HG03097 (cell line): ENCODE data around the gene LAMA2.
"Not testable (repeated sequence)": the region's sequence is repeated elsewhere in the genome, so short reads cannot be mapped to it uniquely, and the experiment has no call there.

Experiments used
- ATAC-seq: cut with Tn5 transposase; IDR thresholded peaks from one replicate; pipeline ENCODE4 v1.9.1; 2021; ENCODE audit not compliant: unreplicated experiment, low FRiP score

LAMA2 gene

DNA sequence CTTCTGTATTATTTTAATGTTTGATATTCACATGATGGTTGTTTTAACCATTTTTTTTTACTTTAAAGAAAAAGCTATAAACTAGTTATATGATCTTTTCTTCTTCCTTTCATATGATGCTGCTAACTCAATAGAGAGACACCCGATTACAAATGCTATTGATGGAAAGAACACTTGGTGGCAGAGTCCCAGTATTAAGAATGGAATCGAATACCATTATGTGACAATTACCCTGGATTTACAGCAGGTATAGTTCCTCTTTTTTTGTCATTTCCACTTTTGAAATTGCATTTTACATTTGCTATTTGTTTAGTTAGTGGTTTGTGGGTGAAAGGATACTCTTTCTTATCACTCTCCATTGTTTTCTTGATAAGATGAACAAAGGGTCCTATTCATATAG is 176.7 kb downstream of the LAMA2 start:
- no peak for ATAC-seq

DNA sequence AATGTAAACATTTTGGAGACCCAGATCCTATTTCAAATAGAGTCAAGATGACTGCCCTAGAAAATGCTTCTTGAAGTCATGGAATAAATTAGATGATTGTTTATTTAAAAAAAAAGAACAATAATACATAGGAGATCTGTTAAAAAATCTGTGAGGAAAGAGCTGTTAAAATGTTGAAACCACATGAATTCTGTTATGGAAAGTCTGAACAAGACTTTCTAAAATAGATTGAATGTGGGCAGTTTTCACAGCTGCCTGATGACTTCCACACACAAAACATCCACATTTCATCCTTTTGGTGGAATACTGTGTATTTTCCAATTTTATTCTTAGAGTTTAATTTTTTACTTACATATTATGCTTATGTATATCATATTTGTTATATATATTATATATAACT is 186.1 kb downstream of the LAMA2 start:
- ATAC-seq: no peak

- ATAC-seq: no peak
Observed at GRCh38 chr6:129073051-129073450, 190.1 kb downstream of the LAMA2 start.

DNA sequence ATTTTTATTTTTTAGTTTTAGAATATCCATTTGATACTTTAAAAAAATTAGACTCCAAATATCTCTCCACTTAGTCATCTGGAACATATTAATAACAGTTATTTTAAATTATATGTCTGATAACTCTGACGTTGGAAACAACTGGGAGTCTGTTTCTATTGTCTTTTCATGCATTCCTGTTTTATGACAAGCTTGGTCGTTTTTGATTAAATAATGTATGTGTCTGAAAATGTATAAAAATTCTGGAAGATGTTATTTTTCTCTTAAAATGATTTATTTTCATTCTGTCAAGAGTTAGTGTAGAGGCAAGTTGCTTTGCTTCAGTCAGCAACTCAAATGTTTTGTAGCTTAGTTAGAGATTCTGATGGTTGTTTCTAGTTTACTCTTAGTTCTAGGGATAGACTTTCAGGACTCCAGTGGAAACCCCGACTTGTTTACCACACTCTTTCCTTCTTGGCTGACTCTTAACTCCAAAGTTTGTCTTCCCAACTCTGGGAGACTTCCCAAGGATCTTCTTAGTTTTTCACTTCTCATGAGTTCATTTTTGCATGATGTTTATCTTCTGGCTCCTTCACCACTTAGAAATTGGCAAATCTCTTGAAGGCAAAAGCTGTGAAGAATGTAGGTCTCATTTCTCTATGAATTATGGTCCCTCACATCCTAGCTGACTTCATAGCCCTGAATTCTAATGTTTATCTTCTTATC is 190.9 kb downstream of the LAMA2 start:
- ATAC-seq: no peak

DNA sequence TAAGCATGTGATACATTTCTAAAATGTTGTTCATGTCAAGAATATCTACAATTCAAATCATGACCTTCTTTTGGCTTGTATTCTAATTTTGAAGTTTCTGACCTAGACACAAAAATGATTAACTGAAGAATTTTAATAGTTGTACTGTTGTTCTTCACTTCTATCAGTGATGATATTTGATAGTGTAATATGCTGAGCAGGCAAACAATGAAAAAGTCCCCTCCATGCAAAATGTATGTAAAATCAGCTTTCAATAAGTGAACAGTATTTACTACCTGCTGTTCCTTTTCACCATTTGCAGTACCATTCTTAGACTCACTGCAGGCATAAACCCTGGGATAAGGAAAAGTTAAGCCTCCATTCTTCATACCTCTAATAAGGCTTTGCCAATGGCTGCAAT is 201.5 kb downstream of the LAMA2 start:
- ATAC-seq: no peak

DNA sequence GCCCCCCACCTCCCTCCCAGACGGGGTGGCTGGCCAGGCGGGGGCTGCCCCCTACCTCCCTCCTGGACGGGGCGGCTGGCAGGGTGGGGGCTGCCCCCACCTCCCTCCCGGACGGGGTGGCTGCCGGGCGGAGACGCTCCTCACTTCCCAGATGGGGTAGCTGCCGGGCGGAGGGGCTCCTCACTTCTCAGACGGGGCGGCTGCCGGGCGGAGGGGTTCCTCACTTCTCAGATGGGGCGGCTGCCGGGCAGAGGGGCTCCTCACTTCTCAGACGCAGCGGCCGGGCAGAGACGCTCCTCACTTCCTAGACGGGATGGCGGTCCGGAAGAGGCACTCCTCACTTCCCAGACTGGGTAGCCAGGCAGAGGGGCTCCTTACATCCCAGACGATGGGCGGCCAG is 205.5 kb downstream of the LAMA2 start:
- ATAC-seq: not testable (repeated sequence)

DNA sequence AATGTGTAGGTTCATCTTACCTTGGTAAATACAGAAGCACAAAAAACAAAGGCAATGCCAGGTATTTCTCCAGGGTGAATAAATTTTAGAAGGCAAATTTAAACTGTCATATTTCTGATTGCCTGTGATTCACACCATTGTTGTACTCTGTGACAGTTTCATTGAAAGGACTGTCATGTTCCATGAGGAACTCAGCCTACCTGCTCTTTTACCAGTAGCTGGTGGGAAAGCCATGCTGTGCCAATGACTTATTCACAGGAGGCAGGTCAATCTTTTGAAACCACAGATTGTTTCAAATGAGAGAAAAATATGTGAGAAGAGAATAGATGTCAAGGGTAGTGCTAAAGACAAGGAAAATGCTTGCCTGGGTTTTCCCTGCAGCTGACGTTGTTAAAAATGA is 206.4 kb downstream of the LAMA2 start:
- no peak for ATAC-seq

GRCh38 chr6:129094147-129094546 is 211.2 kb downstream of the LAMA2 start:
- no peak for ATAC-seq

DNA sequence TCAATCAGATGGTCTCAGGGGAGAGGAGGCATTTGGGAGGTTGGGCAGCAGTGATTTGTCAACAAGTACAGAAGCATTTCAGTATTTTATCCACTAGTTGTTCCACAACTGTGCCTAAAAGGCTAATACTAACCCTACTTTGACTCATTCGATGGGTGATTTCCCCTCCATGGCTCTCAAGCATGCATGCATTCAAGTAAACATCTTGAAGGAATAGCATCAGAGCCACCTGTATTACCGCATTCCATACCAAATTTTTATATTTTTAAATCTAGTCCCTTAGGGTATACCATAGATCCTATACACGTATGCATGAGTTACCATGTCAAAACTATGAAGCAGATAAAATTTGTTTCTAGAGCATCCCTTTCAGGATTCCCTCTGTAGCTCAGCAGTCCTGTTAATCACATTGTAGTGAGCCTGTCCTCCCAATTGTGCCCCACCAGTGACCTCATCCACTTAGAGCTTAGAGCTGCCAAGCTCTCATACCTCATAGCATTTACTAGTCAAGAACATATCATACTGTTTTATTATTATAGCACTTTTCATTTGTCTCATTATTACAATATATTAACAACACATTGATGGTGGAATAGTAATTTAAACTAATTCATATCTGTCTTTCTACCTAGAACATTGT is 213.8 kb downstream of the LAMA2 start:
- no peak for ATAC-seq

GRCh38 chr6:129098061-129098553 is 215.2 kb downstream of the LAMA2 start:
- no peak for ATAC-seq

DNA sequence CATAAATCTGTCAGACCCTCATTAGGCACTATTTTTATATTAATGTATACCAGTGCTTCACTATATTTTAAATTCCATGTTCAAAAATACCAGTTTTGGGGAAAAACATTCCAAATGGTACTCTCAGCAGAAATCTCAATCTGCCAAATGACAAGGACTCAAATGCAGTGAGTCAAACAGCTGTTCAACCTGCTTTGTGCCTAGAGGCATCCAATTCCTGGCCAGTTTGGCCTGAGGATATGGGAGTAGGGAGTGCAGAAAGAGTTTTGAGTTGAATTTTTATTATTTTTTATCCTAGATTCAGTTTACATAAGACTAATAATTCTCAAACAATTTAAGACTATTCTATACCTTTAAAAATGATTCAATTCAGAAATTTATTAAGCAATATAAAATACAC is 216.8 kb downstream of the LAMA2 start:
- ATAC-seq: no peak

DNA sequence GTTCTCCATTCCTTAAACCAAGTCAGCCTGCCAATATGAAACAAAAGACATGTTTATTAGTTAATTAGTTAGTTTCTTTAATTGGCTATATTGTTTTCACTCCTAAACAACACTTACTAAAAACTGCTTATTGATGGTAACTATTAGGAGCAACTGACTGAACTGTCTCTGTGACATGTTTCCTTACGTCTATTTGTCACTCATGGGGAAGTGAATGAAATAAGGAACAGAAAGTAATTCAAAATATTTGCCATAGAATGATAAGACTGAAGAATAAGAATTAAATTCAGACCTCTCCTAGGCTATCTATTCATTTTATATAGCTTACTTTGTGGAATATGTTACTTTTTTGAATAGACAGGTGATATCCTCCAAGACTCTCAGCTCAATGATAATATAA is 217.2 kb downstream of the LAMA2 start:
- no peak for ATAC-seq

GRCh38 chr6:129102741-129103140 is 219.8 kb downstream of the LAMA2 start:
- no peak for ATAC-seq

DNA sequence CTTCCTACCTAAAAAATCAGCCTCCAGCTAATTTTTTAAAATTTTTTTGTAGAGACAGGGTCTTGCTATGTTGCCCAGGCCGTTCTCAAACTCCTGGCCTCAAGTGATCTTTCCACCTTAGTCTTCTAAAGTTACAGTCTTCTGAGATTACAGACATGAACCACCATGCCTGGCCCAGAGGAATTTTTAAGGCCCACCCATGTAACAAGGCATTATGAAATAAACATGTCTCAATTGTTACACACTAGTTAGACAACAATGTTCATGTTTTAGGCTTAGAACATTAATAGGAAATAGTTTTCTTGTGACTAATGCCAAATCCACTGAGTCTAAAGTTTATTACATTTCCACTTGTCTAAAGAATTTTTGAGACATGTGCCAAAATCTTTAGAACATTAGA is 221.2 kb downstream of the LAMA2 start:
- no peak for ATAC-seq

DNA sequence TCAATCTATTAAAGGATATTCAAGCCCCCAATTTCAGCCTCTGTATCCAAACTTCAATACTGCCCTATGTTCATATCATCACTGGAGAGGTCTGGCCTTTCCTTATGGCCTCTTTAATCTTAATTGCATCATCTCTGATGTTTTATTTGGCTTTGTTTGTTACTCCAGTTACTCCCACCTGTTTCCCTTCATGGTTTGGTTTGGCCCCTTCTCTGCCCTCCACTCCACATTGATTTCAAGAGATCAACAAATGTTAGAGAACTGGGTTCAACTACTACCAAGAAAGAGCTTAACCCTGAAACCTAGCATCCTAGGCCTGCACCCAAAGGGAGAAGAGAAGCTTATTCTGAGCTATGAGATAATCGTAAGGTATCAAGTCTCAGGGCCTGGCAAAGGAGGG is 221.6 kb downstream of the LAMA2 start:
- ATAC-seq: no peak

GRCh38 chr6:129105035-129105434 is 222.1 kb downstream of the LAMA2 start:
- no peak for ATAC-seq

DNA sequence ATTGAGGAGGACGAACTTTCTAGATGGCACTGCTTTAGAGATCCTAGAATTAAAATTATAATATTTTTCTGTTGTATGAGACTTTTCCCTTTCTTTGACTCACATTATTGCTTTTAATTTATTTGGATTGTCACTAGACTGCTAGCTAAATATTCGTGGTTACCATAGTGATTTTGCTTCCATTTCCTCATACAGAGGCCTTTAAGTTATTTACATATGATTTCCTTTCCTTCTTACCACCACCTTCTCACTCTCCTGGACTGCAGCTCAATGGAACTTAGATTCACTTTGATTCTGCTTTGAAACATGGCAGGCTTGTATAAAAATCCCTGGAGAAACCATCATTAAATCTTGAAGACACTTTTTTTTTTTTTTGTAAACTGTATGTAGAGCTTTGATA is 222.9 kb downstream of the LAMA2 start:
- ATAC-seq: no peak

- no peak for ATAC-seq
Observed at GRCh38 chr6:129108337-129108736, 225.4 kb downstream of the LAMA2 start.

- no peak for ATAC-seq
Observed at GRCh38 chr6:129110690-129111343, 227.9 kb downstream of the LAMA2 start.

GRCh38 chr6:129111346-129111745 is 228.4 kb downstream of the LAMA2 start:
- ATAC-seq: no peak

DNA sequence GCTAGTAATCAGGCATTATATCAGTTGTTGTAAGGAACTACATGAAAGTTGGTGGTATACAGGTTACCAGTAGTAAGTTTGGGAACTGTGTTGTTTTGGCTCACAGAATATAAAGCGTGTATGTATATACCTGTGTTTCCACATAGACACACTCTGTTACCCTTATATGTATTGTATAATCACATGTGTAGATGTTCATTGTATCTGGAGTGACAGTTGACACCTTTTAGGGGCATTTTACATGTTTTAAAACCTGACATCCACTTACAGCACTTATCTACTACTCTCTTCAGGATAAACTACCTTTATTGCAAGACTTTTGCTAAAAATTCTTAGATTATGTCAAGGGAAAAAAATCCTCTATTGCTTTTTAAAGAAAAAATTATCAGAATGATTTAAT is 228.9 kb downstream of the LAMA2 start:
- ATAC-seq: no peak

GRCh38 chr6:129112591-129112990 is 229.7 kb downstream of the LAMA2 start:
- no peak for ATAC-seq
